Breast epithelium (tissue), 4 donors: ENCODE results near the gene WDR44. TPM values are rescaled to one million over a fixed set of nuclear protein-coding genes. Genes with fewer than 3 reads are reported as not detected.
A peak's percentile ranks its signal among the peaks of the same experiment; 100 is the strongest.

Experiments
- DNase-seq, 2 donors: peaks; one replicate each; pipeline ENCODE4 v3.0.0-alpha.2; 2019; ENCODE audit warnings: low spot score in 2 of 2
- H3K27ac ChIP-seq, 2 donors: fragments of 200-600 bp; sonication (generic) in 1 of 2; one replicate each; pipeline ENCODE4 v1.5.1; 2016 to 2019; ENCODE audit warnings: mild to moderate bottlenecking in 1 of 2
- H3K27me3 ChIP-seq, 2 donors: fragments of 200-600 bp; sonication (generic) in 1 of 2; one replicate each; pipeline versions ENCODE4 v1.5.1 to v1.6.0; 2017 to 2019; ENCODE audit warnings: control low read depth in 1 of 2, mild to moderate bottlenecking in 1 of 2
- H3K36me3 ChIP-seq: fragments of 200-600 bp; one replicate; pipeline ENCODE4 v1.5.1; 2019
- H3K4me1 ChIP-seq, 2 donors: fragments of 200-600 bp; sonication (generic); one replicate each; pipeline ENCODE4 v1.5.1; 2016 to 2019; ENCODE audit warnings: control low read depth in 1 of 2
- H3K4me3 ChIP-seq, 3 donors: fragments of 200-600 bp; sonication (generic); 1 replicate in 2 of 3; 2 replicates in 1 of 3; pipeline ENCODE4 v1.5.1; 2016 to 2019; ENCODE audit warnings: mild to moderate bottlenecking in 3 of 3, moderate library complexity in 2 of 3
- H3K9me3 ChIP-seq, 2 donors: fragments of 200-600 bp; sonication (generic) in 1 of 2; one replicate each; pipeline ENCODE4 v1.5.1; 2016 to 2019; ENCODE audit warnings: control low read depth in 1 of 2
- POLR2A ChIP-seq: fragments of 450-650 bp; IDR thresholded peaks from one replicate; pipeline ENCODE4 v1.6.1; 2016; ENCODE audit warnings: antibody characterized with exemption, mild to moderate bottlenecking, moderate library complexity
- POLR2AphosphoS5 ChIP-seq, 3 donors: sonication (generic); formaldehyde crosslinking; IDR thresholded peaks; one replicate each; pipeline ENCODE4 v1.6.1; 2017; ENCODE audit warnings: antibody characterized with exemption in 3 of 3
- intact Hi-C: fragments of 100-400 bp; cut with DNase I; formaldehyde crosslinking; loops from one replicate; pipeline ENCODE4 v1.15.1; 2023; ENCODE audit warnings: low total_unique reads
- total RNA-seq, 3 donors: library from RNA; depleted of rRNA; stranded (reverse); fragments of >200 nt; gene quantifications; one replicate each; pipeline ENCODE4 v1.1.0, GENCODE V29; 2016
- TF ChIP-seq, protein P1 (sequence below), 3 donors: fragments of 450-650 bp; IDR thresholded peaks; one replicate each; pipeline ENCODE4 v1.5.1; 2016 to 2017; ENCODE audit warnings: antibody characterized with exemption in 3 of 3, mild to moderate bottlenecking in 3 of 3, moderate library complexity in 3 of 3

Gene WDR44
- total RNA-seq, 3 donors from 2014 or later = 16.8 to 23.7 (median 19.3) TPM

DNA sequence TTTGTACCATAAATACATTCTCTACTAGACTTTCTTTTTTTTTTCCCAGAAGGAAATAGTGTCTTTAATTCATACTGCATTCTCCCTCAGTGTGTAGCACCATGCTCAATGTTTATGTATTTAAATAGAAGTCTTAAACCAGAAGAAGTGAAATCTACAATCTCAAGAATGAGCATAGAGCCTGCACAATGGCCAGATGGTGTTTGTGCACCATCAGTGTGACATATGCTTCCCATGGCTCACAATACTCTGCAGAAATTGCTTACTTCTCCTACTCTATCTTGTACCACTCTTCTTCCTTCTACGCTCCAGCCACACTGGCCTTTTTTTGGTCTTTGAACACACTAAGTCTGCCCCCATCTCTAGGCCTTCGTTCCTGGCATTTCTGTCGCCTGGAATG, 147.1 kb downstream of the WDR44 start:
- no peaks in the 10 kb centered on the region for H3K36me3 ChIP-seq
- H3K27ac ChIP-seq = no peak overlapping the region
- no peaks in the 10 kb centered on the region for H3K4me1 ChIP-seq
- H3K9me3 ChIP-seq = no peaks in the 10 kb centered on the region
- intact Hi-C loops = no loop called here
- TF ChIP-seq POLR2A = no peak
- no peak for TF ChIP-seq POLR2AphosphoS5 (IDR thresholded peaks at IDR 0.05)
- TF ChIP-seq, protein P1, sequence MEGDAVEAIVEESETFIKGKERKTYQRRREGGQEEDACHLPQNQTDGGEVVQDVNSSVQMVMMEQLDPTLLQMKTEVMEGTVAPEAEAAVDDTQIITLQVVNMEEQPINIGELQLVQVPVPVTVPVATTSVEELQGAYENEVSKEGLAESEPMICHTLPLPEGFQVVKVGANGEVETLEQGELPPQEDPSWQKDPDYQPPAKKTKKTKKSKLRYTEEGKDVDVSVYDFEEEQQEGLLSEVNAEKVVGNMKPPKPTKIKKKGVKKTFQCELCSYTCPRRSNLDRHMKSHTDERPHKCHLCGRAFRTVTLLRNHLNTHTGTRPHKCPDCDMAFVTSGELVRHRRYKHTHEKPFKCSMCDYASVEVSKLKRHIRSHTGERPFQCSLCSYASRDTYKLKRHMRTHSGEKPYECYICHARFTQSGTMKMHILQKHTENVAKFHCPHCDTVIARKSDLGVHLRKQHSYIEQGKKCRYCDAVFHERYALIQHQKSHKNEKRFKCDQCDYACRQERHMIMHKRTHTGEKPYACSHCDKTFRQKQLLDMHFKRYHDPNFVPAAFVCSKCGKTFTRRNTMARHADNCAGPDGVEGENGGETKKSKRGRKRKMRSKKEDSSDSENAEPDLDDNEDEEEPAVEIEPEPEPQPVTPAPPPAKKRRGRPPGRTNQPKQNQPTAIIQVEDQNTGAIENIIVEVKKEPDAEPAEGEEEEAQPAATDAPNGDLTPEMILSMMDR (IDR thresholded peaks at IDR 0.05) = no peak
- peaks cover 0 to 9% of the 10 kb centered on the region in 2 donors for H3K27me3 ChIP-seq
- H3K4me3 ChIP-seq = no peak overlapping the region
- DNase-seq = no peak

DNA sequence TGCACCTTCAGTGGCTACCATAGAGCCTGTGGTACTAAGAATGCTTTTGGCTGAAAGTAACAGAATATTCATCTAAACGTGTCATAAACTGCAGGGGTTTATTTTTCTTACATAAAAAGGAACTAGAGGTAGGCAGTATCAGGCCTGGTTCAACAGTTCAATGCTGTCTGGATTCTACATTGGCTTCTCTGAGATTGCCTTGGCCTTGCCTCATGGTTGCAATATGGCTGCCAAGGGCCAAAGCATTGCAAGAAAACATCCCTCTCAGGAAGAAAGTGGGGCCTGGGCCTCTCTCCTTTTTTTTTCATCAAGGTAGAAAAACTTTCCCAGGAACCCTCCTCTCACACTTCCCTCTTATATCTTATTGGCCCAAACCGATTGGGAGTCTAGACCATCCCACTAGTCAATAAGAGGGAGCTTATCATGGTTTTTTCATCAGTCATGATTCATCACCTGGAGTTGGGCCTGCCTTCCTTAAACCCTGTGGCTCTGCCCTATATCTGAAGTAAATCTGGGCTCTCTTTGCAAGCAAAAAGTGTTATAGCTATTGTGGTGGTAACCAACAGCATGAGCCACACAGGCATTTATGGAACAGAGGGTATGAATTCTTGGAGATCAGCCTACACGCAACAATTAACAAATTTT, 147.9 kb downstream of the WDR44 start:
- Histone ChIP-seq H3K27me3 (peaks cover 0 to 9% of the 10 kb centered on the region in 2 donors), H3K27ac (no peak overlapping the region), H3K4me3 (no peak overlapping the region), H3K4me1 (no peaks in the 10 kb centered on the region), H3K36me3 (no peaks in the 10 kb centered on the region), H3K9me3 (no peaks in the 10 kb centered on the region)
- intact Hi-C loops = no loop called here
- no peak for TF ChIP-seq POLR2A
- no peak for TF ChIP-seq POLR2AphosphoS5 (IDR thresholded peaks at IDR 0.05)
- TF ChIP-seq, protein P1 (IDR thresholded peaks at IDR 0.05) = no peak
- no peak for DNase-seq

DNA sequence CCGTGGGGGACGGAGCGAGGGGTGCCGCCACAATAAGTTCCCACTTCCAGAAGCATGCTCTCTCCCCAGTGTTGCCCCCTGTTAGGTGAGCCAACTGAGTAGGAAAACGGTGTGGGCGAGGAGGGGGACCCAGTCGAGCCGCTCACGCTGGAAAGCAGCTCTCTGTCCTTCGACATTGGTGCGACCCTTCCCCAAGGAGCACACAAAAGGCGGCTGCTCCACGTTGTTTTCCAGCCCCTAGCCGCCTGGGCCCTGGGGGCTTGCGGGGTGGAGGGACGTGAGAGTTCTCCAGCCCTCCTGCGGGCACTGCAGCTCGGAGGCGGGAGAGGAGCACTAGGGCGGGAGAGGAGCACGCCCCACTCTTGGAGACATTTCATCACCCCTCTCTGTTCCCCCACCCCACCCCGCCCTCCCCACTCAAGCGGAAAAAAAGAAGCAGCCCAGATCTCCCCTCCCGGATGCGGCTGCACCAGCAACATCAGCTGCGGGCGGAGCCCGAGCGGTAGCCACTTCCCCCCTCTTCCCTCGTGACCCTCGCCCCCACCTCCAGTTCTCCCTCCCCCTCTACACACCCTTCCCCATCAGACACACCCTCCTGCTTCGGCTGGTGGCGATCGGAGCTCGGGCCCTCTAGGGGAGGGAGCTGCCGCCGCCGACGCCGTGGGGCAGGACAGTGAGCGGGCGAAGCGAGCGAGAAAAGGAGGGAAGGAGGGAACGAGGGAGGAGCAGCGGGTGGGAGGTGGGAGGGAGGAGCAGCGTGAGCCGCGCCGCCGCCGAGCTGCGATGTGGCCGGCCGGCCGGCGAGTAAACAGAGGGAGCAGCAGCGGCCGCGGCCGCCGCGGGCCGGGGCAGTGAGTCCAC, 149.4 kb downstream of the WDR44 start, which contains the start of gene DOCK11:
DOCK11 (plus strand) TSS at position 755 of the 861 bp plus-strand sequence. CDS start 157 bp downstream, outside the sequence.
- no peak for TF ChIP-seq POLR2AphosphoS5 (IDR thresholded peaks at IDR 0.05)
- TF ChIP-seq, protein P1 (IDR thresholded peaks at IDR 0.05) = no peak
- TF ChIP-seq POLR2A = no peak
- Histone ChIP-seq H3K4me3 (peak within 1 kb of the TSS; percentile 63 to 87 (median 75)), H3K27ac (peak within 1 kb of the TSS; percentile 60 to 89), H3K4me1 (no peaks in the 10 kb centered on the region), H3K36me3 (no peaks in the 10 kb centered on the region), H3K9me3 (no peaks in the 10 kb centered on the region), H3K27me3 (peaks cover 0 to 9% of the 10 kb centered on the region in 2 donors)
- DNase-seq = peak; percentile 34 to 56
- intact Hi-C loops = no loop called here

DNA sequence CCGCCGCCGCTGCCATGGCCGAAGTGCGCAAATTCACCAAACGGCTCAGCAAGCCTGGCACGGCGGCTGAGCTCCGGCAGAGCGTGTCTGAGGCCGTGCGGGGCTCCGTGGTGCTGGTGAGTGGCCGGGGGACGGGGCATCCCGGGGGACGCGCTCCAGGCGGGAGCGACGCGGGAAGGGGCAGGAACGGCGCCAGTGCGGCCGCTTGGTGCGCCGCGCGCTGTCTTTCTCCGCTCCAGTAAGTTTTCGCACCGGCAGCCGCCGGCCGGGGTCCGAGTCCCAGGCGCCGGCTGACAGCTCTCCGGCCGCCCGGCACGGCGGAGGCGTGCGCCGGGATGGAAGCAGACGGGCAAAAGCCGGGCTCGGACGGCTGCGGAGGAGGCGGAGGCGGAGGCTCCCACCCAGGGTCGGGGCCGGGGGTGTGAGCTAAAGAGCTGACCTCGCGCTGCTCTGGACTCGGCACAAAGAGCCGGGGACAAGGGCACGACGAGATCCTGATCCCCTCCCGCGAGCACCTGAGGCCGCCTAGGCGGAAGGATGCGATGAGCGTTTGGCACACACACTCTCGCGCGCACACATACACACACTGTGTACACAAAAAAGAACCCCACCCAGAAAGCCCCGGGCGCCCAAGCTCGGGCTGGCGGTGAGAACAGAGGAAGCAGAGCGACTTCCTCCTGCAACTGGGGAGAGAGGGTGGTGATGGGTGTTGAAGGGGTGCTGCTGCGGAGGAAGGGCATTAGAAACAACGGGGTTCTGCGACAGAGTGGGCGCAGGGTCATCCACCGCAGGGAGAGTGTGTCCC, 150.3 kb downstream of the WDR44 start:
- H3K36me3 ChIP-seq = no peaks in the 10 kb centered on the region
- H3K4me1 ChIP-seq = no peaks in the 10 kb centered on the region
- H3K4me3 ChIP-seq = peak overlapping the region; percentile 63 to 87 (median 75)
- peak overlapping the region; percentile 60 to 89 for H3K27ac ChIP-seq
- H3K9me3 ChIP-seq = no peaks in the 10 kb centered on the region
- intact Hi-C loops = no loop called here
- peak; percentile 22 to 48 for DNase-seq
- TF ChIP-seq, protein P1 (IDR thresholded peaks at IDR 0.05) = no peak
- TF ChIP-seq POLR2A (no peak), POLR2AphosphoS5 (IDR thresholded peaks at IDR 0.05) (no peak)
- H3K27me3 ChIP-seq = peaks cover 0 to 9% of the 10 kb centered on the region in 2 donors
